Bronchial epithelial cell (primary cell): ENCODE measurements around the gene FATE1. TPM values are rescaled to one million over a fixed set of nuclear protein-coding genes. Genes with fewer than 3 reads are reported as not detected.

ENCODE experiments used
- DNase-seq: peaks from one replicate; pipeline ENCODE4 v3.0.0-alpha.2; 2010; ENCODE audit warnings: low read depth
- FAIRE-seq: peaks from 2 replicates; lab custom pipeline; 2011; peaks lifted over from hg19 to GRCh38; lab: Jason Lieb, UNC
- H3K27me3 ChIP-seq: 2 replicates; pipeline ENCODE4 v1.5.1; 2011; ENCODE audit warnings: low read length; ENCODE audit not compliant: control insufficient read depth, insufficient read depth
- H3K36me3 ChIP-seq: 2 replicates; pipeline ENCODE4 v1.5.1; 2011; ENCODE audit warnings: low read length; ENCODE audit not compliant: control insufficient read depth, insufficient read depth
- H3K4me3 ChIP-seq: 2 replicates; pipeline ENCODE4 v1.5.1; 2011; ENCODE audit warnings: mild to moderate bottlenecking, low read depth, low read length, control low read depth
- total RNA-seq: library from RNA; depleted of rRNA; stranded (reverse); fragments of >200 nt; gene quantifications from 2 replicates; pipeline ENCODE4 v1.2.1, GENCODE V29; 2014
- TF ChIP-seq, protein P1 (sequence below): IDR thresholded peaks from 2 replicates; pipeline ENCODE4 v1.5.1; 2011; ENCODE audit warnings: mild to moderate bottlenecking, moderate library complexity, low read length, control low read depth, inconsistent platforms; ENCODE audit not compliant: insufficient read depth, severe bottlenecking

FATE1 gene
- total RNA-seq, 1 donor from 2014 or later: not detected

DNA sequence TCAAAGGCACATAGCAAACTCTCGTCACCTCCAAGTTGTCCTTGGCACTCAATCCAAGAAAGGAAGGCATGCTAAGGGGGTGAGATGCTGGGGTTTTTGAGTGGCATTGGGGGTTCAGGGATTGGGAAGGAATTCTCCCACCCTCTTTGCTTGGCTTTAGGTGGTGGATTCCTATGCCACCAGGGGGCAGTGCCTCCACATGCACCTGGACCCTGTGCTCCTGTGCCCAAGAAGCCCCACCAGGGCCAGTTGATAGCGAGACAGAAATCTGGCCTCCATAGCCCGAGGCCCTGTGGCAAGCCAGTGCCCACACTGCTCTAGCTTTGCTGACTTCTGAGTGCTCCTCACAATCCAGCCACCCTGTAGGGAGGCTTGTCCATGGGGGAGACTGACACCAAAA, 2.0 kb upstream of the FATE1 start:
- Histone ChIP-seq H3K36me3 (no peaks in the 10 kb centered on the region), H3K4me3 (no peak overlapping the region), H3K27me3 (no peaks in the 10 kb centered on the region)
- TF ChIP-seq, protein P1, sequence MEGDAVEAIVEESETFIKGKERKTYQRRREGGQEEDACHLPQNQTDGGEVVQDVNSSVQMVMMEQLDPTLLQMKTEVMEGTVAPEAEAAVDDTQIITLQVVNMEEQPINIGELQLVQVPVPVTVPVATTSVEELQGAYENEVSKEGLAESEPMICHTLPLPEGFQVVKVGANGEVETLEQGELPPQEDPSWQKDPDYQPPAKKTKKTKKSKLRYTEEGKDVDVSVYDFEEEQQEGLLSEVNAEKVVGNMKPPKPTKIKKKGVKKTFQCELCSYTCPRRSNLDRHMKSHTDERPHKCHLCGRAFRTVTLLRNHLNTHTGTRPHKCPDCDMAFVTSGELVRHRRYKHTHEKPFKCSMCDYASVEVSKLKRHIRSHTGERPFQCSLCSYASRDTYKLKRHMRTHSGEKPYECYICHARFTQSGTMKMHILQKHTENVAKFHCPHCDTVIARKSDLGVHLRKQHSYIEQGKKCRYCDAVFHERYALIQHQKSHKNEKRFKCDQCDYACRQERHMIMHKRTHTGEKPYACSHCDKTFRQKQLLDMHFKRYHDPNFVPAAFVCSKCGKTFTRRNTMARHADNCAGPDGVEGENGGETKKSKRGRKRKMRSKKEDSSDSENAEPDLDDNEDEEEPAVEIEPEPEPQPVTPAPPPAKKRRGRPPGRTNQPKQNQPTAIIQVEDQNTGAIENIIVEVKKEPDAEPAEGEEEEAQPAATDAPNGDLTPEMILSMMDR: peak; percentile 55
- FAIRE-seq (no peak), DNase-seq (peak; percentile 7)

DNA sequence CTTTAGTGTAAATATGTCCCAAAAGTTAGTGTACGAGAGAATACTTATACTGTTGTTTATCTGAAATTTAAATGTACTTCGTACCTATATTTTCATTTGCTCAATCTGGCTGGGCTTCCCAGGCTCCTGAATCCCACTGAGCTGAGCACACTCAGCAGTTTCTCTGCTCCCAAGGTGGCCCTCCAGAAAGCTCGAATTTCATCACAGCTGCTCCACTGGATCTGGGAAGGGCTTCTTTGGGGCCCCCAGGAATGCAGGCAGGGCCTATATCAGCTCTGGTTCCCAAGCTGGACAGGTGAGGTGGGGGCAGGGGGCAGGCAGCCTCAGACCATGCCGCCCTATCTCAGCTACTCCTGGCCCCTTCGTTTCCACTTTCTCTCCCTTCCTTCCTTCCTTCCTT, 1.5 kb upstream of the FATE1 start:
- FAIRE-seq: no peak
- TF ChIP-seq, protein P1: no peak
- H3K27me3 ChIP-seq: no peaks in the 10 kb centered on the region
- no peak for DNase-seq
- H3K4me3 ChIP-seq: no peak overlapping the region
- H3K36me3 ChIP-seq: no peaks in the 10 kb centered on the region

DNA sequence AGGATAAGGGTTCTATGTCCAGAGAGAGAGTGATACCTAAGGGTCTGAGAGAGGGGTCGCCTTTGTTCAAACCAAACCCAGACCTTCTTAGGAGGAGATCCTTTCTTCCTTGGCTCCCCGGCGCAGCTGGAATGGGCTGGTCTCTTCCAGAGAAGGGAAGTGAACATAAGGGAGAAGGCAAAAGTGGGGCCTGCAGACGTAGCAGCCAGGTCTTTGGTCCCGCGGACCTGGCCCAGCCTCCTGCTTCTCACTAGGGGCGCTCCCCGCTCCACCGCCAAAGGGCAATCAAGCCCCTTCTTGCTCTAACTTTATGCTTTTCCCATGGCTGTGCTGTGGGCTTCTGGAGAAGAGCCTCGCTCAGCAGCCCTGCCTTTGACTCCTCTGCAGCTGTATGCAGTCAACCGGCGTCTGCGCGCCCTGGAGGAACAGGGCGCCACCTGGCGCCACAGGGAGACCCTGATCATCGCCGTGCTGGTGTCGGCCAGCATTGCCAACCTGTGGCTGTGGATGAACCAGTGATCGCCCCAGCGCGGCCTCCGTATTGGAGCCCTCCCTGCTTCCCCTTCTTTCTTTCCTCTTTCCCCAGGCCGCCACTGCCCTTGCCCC, 6.5 kb downstream of the FATE1 start:
- DNase-seq (peak; percentile 1), FAIRE-seq (no peak)
- no peak overlapping the region for H3K4me3 ChIP-seq
- TF ChIP-seq, protein P1: peak; percentile 48
- H3K36me3 ChIP-seq: no peaks in the 10 kb centered on the region
- no peaks in the 10 kb centered on the region for H3K27me3 ChIP-seq

DNA sequence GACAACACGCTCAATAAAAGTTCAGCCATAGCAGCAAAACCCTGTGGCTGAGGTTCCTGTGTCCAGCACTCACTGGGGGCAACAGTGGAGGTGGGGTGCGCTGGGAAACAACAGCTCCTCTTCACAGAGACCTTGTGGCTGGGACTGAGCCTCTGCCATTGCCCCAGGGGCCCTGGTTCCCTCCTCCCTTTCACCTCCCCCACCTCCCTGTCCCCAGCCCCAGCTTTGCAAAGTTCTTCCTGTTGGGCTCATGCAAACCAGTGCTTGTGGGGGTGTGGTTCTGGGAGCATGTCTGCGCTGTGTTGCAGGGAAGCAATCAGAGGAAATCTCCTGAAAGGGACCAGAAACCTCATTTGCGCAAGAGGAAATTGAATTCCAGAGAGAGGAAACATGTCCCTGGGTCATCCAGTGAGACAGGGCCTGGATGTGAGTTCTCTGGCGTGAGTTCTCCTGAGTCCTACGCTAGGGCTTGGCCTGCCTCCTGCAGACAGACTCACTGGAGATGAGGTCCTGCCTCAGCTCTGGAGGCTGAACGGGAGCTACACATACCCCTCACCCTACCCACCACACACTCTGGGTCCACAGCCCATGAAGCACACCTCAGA, 7.4 kb downstream of the FATE1 start:
- no peaks in the 10 kb centered on the region for H3K36me3 ChIP-seq
- no peaks in the 10 kb centered on the region for H3K27me3 ChIP-seq
- no peak overlapping the region for H3K4me3 ChIP-seq
- DNase-seq (no peak), FAIRE-seq (peak; percentile 66)
- TF ChIP-seq, protein P1: no peak

GRCh38 chrX:151724563-151725337, 8.9 kb downstream of the FATE1 start:
- Histone ChIP-seq H3K4me3 (no peak overlapping the region), H3K36me3 (no peaks in the 10 kb centered on the region), H3K27me3 (no peaks in the 10 kb centered on the region)
- no peak for DNase-seq
- TF ChIP-seq, protein P1: no peak
- FAIRE-seq: no peak
